Left hindlimb (tissue), 1 donor: ENCODE data around the gene MKNK1.

Experiments
- DNase-seq: peaks from one replicate; pipeline ENCODE4 v3.0.0-alpha.2; 2018

The MKNK1 gene

DNA sequence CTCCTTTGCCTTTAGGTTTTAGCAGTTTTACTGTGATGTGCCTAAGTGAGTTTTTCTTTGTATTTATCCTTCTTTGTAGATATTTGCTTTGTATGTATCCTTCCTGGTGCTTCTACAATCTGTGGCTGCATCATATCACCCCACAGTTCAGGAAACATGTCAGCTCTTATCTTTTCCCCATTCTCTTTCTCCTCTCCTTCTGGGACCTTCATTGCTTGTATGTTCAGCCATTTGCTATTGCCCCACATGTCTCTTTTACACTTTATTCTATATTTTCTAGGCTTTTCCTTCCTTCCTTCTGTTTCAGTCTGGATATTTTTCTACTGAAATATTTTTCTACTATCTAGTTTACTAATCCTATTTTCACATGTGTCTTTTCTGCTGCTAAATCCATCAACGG lies 67.5 kb downstream of the MKNK1 start:
- no peak for DNase-seq

DNA sequence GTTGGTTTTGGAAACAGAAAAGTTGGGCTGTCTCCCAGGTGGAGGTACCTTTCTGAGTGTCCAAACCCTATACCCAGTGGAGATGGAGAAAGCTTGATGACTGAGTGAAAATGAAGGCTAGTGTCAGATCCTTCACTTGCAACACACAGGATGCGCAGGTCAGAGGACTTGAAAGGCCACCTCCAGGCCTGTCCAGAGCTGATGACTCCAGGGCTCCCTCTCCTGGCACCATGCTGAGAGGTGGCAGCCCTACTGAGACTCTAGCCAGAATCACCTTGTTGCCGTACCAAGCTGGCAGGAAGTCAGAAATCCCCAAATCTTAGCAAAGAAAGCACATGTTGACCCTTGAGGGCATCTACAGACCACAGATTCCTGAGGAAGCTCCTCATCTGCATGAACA lies 69.0 kb downstream of the MKNK1 start:
- DNase-seq = no peak

DNA sequence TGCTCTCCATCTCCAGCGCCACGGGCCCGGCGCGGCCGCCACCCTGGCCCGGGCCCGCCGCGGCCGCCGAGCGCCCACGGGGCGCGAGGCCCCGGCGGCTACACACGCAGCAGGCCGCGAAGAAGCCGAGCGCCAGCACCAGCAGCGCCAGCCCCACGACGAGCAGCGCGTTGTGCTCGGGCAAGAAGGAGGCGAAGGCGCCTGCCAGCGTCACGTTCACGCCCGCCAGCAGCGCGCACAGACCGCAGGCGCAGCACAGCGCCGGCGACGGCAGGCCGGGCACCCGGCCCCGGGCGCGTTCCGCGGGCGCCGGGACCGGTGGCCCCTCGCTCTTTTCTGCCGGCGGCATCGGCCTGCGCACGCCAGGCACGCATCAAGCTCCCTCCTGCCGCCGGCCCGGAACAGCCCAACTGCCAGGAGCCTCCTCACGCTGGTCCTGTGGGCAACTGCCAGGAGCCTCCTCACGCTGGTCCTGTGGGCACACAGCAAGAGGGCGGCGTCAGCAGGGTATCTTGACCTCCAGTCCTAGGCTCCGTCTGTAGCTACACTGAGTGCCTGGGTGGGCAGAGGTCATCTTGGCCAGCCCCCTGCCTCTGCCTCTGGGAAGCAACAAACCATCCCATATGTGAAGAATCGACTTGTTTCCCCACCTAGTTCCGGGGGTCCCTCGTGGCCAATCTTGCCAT lies 70.7 kb downstream of the MKNK1 start:
- DNase-seq = peak; percentile 63

DNA sequence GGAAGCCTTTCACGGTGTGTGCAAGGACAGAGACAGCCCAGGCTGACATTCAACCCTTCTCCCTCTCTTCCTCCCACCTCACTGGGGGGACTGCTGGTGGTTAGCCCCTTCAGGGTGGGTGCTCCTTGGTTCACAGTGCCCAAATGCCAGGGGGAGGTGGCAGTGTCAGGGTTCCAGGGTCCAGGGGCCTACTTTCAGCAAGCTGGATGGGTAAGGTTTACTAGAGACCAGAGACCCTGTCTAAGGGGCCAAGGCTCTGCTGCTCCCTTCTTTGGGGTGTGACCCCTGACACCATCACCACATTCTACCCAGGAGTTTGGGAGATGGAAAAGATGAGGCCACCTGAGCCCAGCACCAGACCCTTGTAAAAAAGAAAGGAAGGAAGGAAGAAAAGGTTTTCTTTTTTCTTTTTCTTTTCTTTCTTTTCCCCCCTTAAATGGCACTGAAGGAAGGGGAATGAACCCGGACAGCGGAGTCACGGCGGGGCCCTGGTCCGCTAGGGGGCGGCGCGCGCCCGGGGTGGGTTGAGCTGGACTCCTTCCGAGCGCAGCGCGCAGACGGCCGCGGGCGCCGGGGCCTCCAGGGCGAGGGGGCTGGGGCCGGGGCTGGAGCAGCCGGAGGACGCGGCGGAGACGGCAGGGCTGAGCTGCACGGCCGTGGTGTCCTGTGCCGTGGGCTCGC lies 71.4 kb downstream of the MKNK1 start:
- DNase-seq = peak; percentile 74

DNA sequence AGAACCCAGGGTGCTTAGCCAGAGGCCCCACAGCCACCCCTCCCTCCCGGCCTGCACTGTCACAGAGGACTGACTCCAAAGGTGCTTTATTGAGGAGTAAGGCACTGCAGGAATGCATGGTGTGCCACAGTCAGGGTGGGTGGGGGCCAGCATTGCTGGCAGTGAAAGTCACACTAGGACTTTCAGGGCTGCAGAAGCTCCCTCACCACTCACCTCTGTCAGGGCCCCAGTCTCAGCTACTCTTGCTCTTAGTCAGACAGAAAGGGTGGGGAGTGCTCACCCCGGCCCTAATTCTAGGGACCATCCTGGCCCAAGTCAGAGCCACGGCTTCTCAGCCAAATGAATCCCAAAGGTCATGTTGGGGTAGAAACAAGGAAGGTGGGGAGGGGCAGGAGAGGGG lies 72.0 kb downstream of the MKNK1 start:
- DNase-seq = no peak

DNA sequence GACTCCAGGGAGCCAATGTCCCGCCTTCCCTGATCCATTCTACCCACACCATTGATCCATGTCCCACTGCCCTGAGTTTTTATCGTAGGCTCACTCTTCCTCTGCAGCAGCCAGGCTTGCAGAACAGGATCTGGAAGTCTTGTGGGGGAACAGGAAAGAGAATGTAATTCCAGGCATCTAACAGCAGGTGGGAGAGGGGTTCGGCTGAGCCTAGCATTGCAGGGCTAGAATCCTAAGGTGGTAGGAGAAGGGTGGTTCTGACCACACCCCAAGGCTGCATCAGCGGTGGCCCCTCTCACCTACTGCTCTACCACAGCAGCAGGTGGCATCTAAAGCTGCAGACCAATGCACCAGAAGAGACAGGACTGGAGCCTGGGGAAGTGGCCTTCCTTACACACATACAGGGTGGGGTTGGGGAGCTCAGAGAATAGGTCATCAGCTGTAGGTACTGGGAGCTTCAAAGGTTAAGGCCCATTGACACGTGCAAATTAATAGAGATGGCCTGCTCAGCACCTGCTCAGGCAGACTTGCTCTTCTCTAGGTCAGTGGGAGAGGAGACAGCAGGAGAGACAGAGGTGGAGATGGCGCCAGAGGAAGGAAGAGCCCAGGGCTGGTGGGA lies 73.2 kb downstream of the MKNK1 start:
- no peak for DNase-seq

DNA sequence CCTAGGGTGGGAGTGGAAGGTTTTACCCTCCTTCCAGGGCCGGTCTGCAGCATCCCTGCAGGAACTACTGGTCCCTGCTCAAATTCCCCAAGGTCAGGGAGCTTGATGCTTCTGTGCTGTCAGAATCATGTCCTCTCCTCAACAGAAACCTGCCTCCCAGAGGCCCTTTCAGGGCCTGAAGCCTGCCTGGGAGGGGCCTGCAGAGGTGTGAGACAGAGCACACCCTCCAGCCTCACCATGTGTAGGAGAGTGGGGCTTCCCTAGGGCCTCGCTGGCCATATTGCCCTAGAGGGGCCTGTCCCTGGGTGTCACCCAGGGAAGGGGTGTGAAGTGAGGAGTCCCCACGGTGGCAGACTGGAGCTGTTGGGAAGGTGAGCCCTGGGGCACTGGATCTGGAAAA lies 73.8 kb downstream of the MKNK1 start:
- no peak for DNase-seq

DNA sequence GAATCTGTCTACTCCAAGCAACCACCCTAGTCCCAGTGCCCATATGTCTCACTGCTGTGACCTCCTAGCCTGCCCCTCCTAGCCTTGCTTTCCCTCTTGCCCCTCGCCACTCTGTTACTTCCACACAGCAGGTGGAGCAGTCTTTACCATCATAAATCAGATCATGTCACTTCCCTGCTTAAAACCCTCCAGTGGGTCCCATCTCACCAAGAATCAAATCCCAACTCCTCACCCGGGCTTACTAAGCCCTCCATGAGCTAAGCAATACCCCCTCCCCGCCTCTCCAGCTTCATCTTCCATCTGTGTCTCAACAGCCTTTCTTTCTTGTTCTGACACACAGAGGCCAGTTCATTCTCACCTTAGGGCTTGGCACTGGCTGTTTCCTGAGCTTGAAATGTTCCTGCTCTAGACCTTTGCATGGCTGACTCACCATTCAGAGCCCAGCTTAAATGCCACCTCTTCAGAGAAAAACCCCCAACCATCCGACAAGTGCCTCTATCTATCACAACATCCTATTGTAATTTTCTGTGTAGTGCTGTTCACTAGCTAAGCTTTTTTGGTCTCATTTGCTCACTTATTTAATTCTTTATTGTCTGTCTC lies 74.9 kb downstream of the MKNK1 start:
- DNase-seq = no peak

DNA sequence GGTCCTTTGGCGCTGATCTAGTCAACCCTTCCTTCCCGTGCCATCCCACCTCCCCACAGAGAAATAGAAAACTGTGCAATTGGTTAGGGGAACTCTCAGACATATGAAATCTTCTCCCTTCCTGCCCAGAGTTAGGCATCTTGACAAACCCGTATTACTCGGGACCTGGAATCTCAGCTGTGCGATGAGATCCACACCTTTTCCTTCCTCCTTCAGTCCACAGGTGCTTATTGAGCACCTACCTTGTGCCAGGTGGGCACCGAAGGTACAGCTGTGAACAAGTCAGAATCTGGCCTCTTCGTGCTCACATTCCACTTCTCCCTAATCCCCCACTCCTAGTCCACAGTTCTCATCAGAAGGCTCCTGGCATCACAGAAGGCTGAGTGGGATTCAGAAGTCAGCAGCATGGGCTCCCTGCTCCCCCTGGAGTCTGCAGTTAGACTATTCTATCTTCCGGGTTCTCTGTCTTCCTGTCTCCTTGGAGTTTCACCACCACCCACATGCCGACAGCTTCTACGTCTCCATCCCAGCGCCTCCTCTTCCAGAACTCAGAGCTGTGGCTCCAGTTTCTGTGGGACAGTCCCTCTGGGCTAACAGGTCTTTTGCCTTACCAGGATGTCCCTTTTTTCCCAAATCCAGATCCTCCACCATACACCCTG lies 75.6 kb downstream of the MKNK1 start:
- no peak for DNase-seq

DNA sequence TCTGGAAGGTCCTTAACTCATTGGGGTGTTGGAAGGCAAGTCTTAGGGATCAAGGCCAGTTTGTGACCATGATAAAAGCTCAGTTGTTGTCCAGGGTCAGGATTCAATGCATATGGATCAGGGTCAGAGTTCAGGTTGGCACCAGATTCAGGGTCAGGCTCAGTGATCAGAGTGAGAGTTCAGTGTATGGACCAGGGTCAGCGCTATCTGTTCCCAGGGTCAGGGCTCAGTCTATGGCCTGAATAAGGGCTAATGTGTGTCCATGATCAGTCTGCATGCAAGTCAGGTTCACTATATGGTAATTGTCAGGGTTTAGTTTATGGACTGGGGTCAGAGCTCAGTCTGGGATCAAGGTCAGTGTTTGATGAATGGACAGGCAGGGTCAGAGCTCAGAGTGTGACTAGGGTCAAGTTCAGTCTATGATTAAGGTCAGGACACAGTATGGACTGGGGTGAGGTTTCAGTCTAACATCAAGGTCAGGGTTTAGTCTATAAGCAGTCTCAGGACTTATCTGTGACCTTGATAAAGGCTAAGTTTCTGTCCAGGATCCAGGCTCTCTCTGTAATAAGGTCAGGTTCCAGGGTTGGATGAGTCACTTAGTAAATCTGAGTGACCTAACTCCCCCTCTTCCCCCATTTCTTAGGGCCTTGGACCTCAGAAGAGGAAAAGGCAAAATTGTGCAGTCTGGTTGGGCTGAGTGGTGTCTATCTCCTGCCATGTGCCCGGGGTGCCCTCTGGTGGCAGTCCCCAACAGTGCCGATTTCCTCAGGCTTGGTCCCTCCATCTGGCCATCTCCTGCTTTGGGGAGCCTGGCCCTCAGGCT lies 76.4 kb downstream of the MKNK1 start:
- peak; percentile 78 for DNase-seq

DNA sequence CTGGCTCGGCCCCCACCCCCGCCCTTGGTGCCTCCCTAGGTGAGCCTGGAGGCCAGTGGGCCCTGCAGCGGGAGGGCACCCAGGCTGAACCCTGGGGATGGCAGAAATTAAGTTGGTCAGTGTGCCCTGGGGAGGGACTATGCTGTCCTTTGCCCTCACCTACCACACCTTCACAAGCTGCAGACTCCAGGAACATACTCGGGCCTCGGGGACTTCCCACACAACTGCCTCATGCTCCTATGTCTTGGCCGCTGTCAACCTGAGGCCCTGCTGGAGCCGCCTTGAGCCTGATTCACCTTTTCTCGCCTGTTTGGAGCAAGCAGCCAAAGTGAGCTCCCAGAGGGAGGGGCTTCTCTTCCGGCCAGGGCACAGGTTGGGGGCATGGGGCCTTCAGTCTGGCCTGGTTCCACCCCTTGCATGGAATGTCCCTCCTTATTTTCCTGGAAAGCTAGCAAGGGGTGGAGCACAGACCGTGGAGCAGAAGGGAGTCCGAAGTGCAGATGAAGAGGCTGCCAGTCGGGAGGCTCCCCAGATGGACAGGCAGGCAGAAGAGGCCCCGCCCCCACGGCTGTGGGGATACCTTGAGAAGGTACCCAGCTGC lies 77.3 kb downstream of the MKNK1 start:
- no peak for DNase-seq

DNA sequence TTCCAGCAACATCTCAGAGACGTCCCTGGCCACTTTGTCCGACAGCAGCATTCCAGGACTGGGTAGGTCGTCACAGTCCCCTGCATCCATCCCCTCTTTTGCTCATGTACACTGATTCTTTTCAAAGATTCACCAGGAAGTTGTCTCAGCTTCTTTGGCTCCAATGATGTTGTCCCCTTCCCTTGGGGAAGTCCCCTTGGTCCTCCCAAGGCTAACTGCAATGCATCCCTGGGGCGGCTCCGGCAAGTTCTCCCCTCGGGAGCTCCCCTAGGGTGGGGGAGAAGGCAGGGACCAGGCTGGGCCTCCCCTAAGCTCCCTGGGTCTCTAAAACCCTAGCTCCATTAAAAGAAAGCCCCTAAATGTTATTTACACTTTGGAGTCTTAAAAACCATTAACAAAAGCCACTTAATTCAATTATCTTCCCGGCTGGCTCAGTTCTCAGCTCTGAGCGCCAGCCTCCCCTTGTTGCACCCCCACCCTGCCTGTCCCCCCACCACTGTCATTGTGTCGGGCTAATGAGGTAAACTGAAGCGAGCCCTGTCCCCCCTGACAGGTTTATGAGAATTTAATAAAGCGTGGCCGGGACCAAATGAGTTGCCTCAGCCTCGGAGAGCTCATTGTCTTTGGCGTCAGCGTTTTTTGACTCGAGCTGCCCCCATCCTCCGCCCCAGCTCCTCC lies 77.9 kb downstream of the MKNK1 start:
- DNase-seq = no peak

DNA sequence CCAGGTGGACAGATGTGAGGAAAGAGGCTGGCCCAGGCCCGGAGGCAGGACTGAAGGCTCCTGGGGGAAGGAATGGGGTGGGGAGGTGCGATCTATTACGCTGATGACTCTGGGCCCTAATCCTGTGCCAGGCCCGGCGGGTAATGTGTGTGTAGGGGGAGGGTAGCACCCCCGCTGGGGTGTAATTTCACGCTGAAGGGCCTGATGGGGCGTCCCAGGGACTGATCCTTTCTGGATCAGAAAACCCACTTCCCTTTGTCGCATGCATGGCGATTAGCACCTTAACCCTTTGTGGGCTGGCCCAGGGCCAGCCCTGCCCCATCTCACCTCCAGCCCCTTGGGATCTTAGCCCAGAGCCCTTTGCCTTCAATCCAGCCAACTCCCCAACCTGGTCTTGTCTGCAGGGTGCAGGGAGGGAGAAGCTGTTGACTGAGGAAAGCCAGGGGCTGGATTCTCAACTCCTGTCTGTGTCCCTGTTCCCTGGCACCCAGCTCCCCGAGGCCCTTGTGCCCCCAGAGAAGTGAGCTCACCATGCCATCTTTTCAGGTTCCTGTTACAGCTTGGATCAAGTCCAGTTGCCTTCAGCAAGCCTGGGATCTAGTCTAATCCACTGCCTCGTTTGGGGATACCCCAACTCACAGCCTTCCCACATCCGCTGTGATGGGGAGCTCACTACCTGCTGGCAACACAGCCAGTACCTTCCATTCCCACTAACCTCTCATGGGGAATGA lies 78.7 kb downstream of the MKNK1 start:
- no peak for DNase-seq

DNA sequence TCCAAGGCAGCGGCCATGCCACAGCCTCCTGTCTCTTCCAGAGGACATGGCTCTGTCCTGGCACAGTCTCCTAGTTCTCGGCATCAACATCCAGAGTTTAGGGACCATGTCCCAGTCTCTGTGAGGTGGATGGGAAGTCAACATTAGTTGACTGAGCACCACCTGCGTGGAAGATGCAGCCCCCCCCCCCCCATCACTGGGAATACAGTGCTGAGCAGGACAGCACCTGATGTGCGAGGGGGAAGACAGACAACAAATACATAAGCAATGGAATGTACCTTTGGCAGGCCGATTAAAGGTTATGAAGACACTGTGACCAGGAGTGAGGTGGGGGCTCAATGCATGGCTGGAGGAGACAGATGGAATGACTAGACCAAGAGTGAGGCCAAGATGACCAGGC lies 79.2 kb downstream of the MKNK1 start:
- DNase-seq = no peak

DNA sequence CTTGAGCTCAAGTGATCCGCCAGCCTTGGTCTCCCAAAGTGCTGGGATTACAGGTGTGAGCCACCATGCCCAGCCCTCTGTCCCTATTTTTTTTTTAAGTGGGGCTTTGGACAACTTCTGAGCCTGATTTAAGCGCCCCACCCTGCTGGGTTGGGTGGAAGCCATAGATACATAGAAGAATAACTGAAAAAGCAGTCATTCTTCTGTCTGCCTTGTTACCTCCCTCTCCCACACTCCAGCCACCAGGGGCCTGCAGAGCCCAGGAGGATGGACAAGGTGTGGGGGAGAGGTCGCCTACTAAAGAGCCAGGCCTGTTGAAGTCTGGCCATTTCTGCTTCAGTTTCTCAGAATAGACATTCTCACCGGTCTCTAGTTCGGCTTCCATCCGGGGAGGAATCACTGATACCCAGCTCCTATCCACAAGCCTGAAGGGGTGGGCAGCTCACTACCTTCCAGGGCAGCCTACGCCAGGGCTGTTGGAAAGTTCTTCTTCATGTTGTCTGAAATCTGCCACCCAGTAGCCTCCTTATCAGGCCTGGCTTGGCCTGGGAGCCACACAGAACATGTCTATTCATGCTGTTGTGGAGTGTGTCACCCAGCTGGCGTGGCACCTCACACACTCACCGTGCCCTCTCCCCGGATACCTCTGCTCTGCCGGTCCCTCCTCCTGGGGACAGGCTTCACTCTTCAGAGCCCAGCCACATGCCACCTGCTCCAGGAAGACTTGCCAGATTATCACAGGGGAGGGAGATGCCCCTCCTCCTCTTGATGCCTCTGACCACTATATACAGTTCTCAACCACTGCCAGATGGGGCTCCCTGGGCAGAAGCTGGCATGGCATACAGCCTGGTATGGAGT lies 80.3 kb downstream of the MKNK1 start:
- no peak for DNase-seq

DNA sequence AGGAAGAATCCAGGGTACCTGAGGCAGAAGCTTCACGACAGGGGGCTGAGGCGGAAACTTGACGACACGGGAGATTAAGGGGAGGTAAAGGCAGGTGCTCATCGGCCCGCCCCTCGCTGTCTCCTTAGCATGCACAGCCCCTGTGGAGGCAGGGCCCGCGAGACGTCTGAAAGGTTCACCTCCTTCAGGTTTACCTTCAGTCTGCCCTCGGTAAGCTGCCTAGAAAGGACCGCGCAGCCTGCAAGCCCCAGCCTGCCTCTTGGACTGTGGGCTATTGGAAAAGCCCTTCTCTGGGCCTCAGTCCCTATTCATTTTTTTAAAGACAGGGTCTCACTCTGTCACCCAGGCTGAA lies 81.1 kb downstream of the MKNK1 start:
- DNase-seq = no peak

DNA sequence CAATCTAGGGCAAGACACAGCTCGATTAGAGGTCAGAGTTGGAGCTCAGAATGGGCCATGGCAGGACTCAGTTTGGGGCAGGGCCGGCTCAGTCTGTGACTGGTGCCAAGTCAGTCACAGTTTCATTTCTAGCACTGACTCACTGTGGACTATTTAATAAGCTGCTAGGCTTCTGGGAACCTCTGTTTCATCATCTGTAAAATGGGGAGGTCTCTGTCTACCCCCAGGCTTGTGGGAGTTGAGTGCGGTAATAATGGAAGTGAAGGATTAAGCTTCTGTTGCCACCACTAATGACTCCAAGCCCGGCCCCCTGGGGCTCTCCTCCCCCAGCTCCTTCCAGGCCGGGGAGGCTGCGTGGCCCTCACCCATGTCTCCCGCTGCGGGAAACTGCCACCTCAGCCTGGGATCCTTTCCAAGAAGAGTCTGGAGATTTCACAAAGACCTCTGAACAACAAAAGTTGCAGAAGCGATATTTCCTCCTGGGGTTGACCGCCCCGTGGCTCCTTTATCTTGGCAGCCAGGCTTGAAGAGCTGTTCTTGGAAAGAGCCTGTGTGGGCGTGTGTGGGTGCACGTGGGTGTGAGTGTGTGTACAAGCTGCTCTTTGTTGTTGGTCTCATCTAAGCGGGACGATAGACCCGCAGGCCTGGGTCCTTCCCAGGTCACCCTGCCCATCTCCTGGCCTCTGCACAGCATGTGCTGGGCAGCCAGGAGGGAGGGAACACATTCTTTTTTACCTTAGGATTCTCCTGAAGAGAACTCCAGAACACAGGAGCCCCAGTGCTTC lies 81.7 kb downstream of the MKNK1 start:
- no peak for DNase-seq

DNA sequence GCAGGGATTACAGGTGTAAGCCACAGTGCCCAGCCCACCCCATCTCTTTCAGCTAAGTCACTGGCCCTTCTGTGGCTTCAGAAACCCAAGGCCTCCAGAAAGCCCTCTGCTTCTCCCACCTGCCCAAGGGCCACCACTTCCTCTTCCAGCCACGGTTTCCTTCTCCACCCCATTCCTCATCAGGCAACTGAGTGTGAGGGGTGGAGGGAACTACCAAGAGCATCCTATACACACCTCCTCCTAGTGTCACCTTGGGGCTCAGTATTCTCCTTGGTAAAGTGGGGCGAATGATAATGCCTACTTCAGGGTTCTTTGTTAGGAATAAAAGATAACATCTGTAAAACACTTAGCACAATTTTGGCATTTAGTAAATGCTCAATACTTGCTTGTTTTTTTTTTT lies 82.7 kb downstream of the MKNK1 start:
- no peak for DNase-seq
